Body of pancreas (tissue), 4 donors: ENCODE results near the gene WNT3. TPM values are rescaled to one million over a fixed set of nuclear protein-coding genes. Genes with fewer than 3 reads are reported as not detected.

Experiments used
- ATAC-seq: fragments of 150-250 bp; one replicate; pipeline ENCODE4 v1.9.1; 2016
- DNase-seq, 4 donors: peaks; one replicate each; pipeline ENCODE4 v3.0.0-alpha.2; 2019
- H3K27ac ChIP-seq, 4 donors: fragments of 200-600 bp; sonication (generic); 1 replicate in 3 of 4; 2 replicates in 1 of 4; pipeline versions ENCODE4 v1.5.1 to v1.6.1; 2016 to 2019; ENCODE audit warnings: mild to moderate bottlenecking in 1 of 4, mixed read lengths in 1 of 4, moderate library complexity in 1 of 4
- H3K27me3 ChIP-seq, 2 donors: fragments of 200-600 bp; sonication (generic); one replicate each; pipeline ENCODE4 v1.6.0; 2016; ENCODE audit warnings: mild to moderate bottlenecking in 1 of 2
- H3K36me3 ChIP-seq, 2 donors: fragments of 200-600 bp; sonication (generic); replicated peaks in 1 of 2; 2 replicates each; pipeline ENCODE4 v1.5.1; 2016; ENCODE audit warnings: low read depth in 2 of 2; ENCODE audit not compliant: insufficient read depth in 1 of 2
- H3K4me1 ChIP-seq: fragments of 200-600 bp; sonication (generic); one replicate; pipeline ENCODE4 v1.6.0; 2016
- H3K4me3 ChIP-seq, 2 donors: fragments of 200-600 bp; sonication (generic); 1 replicate in 1 of 2; 2 replicates in 1 of 2; pipeline ENCODE4 v1.5.1; 2016 to 2019
- H3K9me3 ChIP-seq, 3 donors: fragments of 200-600 bp; sonication (generic); 1 replicate in 2 of 3; 2 replicates in 1 of 3; pipeline ENCODE4 v1.5.1; 2016
- CTCF ChIP-seq, 7 experiments: fragments of 450-650 bp in 4 of 7; fragments of 200-600 bp in 3 of 7; sonication (generic) in 3 of 7; IDR thresholded peaks; one replicate each; pipeline ENCODE4 v1.5.1; 2016 to 2019; ENCODE audit warnings: antibody characterized with exemption in 7 of 7
- POLR2A ChIP-seq, 3 donors: fragments of 450-650 bp; IDR thresholded peaks; one replicate each; pipeline ENCODE4 v1.6.1; 2016; ENCODE audit warnings: antibody characterized with exemption in 3 of 3, mild to moderate bottlenecking in 2 of 3
- WGBS, 2 donors: methylation state at CpG; one replicate each; pipeline ENCODE4 v1.1.5; 2017; 5-methylcytosine and 5-hydroxymethylcytosine counted together
- intact Hi-C: fragments of 100-400 bp; cut with DNase I; formaldehyde crosslinking; loops from one replicate; pipeline ENCODE4 v1.15.1; 2023
- total RNA-seq, 2 donors: library from RNA; depleted of rRNA; stranded (reverse); fragments of >200 nt; gene quantifications; one replicate each; pipeline ENCODE4 v1.1.0, GENCODE V29; 2016

The WNT3 gene
- total RNA-seq, 2 donors from 2014 or later, result 0.26 to 1.6 TPM

- H3K4me1 ChIP-seq, result peaks cover 15% of the 10 kb centered on the region
- DNase-seq (no peak), ATAC-seq (no peak)
- no peaks in the 10 kb centered on the region for H3K36me3 ChIP-seq
- intact Hi-C loops, result no loop called here
- 91 to 100% methylated on average over 1 to 5 of the region's 5 CpGs for WGBS, 2 donors
- TF ChIP-seq POLR2A (IDR thresholded peaks at IDR 0.05) (no peak), CTCF (IDR thresholded peaks at IDR 0.05) (no peak)
- no peaks in the 10 kb centered on the region for H3K9me3 ChIP-seq
- no peak overlapping the region for H3K27ac ChIP-seq
- no peaks in the 10 kb centered on the region for H3K27me3 ChIP-seq
- H3K4me3 ChIP-seq, result no peak overlapping the region
Observed at GRCh38 chr17:46780003-46780373, 38.5 kb downstream of the WNT3 start.

GRCh38 chr17:46777943-46778915 is 40.3 kb downstream of the WNT3 start:
- no peak for ATAC-seq
- H3K27ac ChIP-seq, result no peak overlapping the region
- H3K9me3 ChIP-seq, result no peaks in the 10 kb centered on the region
- no peak overlapping the region for H3K4me3 ChIP-seq
- TF ChIP-seq POLR2A (IDR thresholded peaks at IDR 0.05), result no peak
- no peak for TF ChIP-seq CTCF (IDR thresholded peaks at IDR 0.05)
- 67 to 78% methylated on average over 21 to 23 of the region's 23 CpGs for WGBS, 2 donors
- no peaks in the 10 kb centered on the region for H3K27me3 ChIP-seq
- intact Hi-C loops, result no loop called here
- no peak for DNase-seq
- no peaks in the 10 kb centered on the region for H3K36me3 ChIP-seq
- H3K4me1 ChIP-seq, result peaks cover 12% of the 10 kb centered on the region

- no peaks in the 10 kb centered on the region for H3K27me3 ChIP-seq
- H3K4me1 ChIP-seq, result peaks cover 6% of the 10 kb centered on the region
- 77 to 86% methylated on average over 12 of the region's 12 CpGs for WGBS, 2 donors
- DNase-seq (no peak), ATAC-seq (no peak)
- no peak overlapping the region for H3K27ac ChIP-seq
- no peaks in the 10 kb centered on the region for H3K36me3 ChIP-seq
- H3K9me3 ChIP-seq, result no peaks in the 10 kb centered on the region
- intact Hi-C loops, result no loop called here
- H3K4me3 ChIP-seq, result no peak overlapping the region
- TF ChIP-seq POLR2A (IDR thresholded peaks at IDR 0.05) (no peak), CTCF (IDR thresholded peaks at IDR 0.05) (no peak)
Observed at GRCh38 chr17:46776298-46777005, 42.0 kb downstream of the WNT3 start.

GRCh38 chr17:46774108-46774737 is 44.3 kb downstream of the WNT3 start:
- DNase-seq (no peak), ATAC-seq (no peak)
- Histone ChIP-seq H3K36me3 (no peaks in the 10 kb centered on the region), H3K27me3 (no peaks in the 10 kb centered on the region), H3K27ac (no peak overlapping the region), H3K9me3 (no peaks in the 10 kb centered on the region), H3K4me1 (peaks cover 12% of the 10 kb centered on the region), H3K4me3 (no peak overlapping the region)
- intact Hi-C loops, result no loop called here
- WGBS, 2 donors, result 97 to 99% methylated on average over 8 to 10 of the region's 10 CpGs
- TF ChIP-seq CTCF (IDR thresholded peaks at IDR 0.05), result no peak
- no peak for TF ChIP-seq POLR2A (IDR thresholded peaks at IDR 0.05)
